Stimulated activated CD8-positive, alpha-beta memory T cell treated with anti-CD3 and anti-CD28 coated beads, Interleukin-15, amount 100 ng/mL, for 24 hours (primary cell): Measurements from ENCODE around the gene SLC4A1AP.

Experiments used
- DNase-seq: peaks from one replicate; pipeline ENCODE4 v3.0.0-alpha.2; 2020; ENCODE audit warnings: low read depth

The SLC4A1AP gene

DNA sequence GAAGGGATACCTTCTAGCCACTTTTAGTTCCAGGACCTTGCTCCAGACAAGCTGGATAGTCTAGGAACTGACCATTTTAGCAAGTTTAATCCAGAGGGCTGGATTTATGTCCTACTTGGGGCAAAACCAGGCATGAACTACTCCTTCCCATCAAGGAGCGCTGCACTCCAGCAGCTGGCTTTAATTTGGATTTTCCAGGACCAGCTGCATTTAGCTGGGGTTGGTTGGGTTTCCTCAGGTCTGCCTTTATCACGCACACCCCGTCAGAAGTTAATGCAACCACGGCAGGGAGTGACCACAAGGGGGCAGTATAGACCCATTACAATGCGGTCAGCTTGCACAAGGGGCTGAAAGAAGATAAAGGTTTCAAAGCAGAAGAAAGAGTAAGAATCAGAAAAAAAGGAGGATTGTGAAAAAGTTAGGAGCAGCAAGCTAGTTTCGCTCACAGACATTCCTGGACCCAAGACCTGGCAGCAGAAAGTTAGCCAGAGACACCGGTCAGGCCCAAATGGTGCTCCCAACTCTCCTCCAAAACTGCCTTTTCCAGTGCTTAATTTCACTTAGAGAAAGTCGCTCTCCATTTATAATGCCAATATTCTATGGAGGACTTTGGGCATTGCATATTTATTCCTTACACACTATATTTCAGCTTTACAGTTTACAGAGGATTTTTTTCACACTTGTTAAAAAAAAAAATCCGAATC, 40.1 kb downstream of the SLC4A1AP start:
- peak; percentile 61 for DNase-seq

DNA sequence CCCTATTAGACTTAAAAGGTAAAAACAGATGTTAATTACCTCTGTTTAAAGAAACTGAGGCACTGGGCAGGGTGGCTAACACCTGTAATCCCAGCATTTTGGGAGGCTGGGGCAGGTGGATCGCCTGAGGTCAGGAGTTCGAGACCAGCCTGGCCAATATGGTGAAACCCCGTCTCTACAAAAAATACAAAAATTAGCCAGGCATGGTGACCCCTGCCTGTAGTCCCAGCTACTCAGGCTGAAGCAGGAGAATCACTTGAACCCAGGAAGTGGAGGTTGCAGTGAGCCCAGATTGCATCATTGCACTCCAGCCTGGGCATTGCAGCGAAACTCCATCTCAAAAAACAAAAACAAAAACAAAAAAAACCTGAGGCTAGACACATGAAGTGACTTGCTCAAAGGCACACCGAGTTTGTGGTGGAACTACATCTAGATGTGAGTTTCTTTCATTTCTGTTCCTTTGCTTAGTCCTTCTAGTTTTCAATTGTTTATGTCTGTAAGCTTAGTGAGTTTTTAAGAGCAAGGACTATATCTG, 40.7 kb downstream of the SLC4A1AP start:
- DNase-seq: no peak

DNA sequence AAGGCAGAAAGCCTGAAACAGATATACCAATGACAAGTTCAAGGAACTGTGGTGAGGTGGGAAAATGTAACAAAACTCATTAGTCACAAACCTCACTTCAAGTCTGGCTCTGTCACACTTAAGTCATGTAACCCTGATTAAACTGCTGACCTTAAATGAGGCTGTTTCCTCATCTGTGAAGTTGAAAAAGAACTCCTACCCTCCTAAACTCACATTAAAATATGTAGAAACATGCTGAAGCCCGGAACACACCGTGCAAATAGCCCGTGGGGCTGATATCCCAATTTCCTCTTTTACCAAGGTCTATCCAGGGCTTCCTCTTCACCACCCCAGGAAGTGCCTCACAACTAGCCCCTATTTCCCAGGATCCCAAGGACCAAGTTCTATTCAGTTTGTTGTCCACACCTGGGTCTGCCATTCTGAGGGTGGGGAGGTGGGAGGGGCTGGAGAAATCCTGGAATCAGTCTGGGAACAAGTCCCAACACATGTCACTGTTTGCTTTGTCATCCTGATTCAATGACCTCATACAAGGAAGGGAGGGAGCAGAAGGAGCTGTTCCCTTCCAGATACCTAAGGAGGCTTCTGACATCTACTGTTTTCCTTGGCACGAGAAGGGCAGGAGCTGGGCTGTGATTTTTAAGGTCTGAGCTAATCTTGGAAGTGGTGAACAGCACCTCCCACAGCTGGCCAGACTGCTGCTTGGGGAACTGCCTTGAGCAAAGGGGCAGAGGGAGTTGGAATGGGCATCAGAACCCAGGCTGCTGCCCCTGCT, 42.3 kb downstream of the SLC4A1AP start:
- DNase-seq: no peak

DNA sequence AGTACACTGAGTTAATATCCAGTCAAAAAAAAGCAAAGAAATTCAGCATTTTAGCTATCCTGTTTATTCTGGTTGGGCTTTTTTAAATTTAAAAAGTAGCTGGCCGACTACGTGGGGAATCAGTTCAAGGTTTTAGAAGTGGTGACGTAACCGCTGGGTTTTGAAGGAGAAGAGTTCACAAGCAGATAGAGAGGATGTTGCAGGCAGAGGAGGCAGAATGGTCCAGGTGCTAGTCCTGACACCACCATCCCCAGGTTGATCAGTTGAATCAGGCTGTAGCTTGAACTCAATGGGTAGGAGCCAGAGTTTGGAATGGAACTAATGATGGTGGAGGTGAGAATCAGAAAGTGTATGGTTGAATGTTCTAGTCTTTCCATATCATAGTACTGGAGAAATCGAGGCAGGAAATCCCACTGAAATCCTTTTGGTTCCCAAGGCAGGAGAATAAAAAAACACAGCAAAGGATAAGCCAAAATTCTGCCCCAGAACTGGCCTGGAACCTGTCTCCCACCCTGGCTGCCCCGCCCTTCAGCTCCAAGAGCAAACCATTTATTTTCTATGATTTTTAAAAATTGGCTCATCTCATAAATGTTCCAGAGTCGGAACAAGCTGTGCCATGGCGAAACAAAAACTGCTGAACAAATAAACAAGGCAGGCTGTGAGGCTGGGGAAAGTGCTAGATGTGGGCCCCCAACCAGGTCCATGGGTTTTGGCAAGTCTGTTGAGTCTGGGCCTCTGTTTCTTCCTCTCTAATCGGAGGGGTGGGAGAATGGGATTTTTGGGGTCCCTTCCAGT, 44.0 kb downstream of the SLC4A1AP start:
- DNase-seq: no peak

DNA sequence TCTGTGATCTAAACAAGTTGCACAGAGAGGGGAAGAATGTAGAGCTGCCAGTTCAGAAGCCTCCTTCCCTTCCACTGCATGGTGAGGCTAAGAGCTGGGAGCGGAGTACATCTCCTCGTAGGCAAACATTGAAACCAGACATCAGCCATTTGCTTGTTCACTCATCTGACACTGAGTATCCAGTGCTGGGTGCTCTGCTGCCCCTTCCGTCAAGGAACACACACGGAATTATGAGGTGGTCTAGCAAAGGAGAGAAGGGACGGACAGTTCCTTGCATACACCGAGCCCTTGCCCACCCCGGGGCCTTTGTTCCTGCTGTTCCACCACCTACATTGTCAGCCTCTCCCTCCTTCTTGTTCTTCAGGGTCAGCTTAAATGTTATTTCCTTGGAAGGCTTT, 44.6 kb downstream of the SLC4A1AP start:
- no peak for DNase-seq

DNA sequence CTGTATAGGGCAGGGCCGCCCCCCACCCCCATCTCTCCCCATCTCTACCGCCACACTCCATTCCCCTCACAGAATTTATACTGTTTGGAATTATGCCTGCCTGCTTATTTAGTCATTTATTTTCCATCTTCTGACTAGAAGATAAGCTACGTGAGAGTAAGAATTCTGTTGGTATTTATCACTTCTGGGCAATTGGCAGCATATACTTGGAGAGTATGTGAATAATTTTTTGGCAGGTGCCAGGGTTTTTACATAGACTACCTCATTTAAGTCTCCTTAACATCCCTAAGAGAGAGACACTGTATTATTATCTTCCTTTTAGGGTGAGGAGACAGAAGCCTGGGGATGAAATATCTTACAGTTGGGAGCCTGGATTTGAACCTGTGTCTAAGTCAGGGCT, 45.0 kb downstream of the SLC4A1AP start:
- DNase-seq: no peak

DNA sequence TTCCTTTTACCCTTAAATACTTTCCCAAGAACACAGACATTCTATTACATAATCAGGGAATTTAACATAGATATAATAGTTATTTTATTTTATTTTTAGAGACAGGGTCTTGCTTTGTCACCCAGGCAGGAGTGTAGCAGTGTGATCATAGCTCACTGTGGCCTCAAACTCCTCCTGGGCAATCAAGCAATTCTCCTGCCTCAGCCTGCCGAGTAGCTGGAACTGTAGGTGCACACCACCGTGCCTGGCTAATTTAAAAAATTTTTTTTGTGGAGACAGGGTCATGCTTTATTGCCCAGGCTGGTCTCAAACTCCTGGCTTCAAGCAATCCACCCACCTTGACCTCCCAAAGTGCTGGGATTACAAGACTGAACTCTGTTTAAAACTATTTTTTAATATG, 45.6 kb downstream of the SLC4A1AP start:
- no peak for DNase-seq

DNA sequence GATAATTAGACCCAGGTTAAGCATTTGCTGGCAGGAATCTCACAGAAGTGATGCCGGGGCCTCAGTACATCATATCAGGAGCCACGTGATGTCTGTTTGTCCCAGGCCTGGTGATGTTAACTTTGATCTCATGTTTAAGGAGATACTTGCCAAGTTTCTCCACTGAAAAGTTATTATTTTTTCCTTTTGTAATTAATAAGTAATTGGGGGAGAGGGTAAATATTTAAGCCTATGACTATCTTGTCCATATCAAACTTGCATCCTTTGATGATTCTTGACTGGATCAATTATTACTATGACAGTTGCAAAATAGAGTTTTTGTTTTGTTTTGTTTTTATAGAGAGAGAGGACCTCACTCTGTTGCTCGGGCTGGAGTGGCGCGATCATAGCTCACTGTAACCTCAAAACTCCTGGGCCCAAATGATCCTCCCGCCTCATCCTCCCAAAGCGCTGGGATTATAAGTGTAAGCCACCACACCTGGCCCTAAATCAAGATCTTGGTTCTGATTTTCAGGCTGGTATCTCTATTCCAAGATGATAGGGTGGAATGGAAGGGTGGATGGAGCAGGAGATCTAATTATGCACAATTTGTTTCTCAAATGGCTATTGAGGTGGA, 46.4 kb downstream of the SLC4A1AP start:
- DNase-seq: no peak

DNA sequence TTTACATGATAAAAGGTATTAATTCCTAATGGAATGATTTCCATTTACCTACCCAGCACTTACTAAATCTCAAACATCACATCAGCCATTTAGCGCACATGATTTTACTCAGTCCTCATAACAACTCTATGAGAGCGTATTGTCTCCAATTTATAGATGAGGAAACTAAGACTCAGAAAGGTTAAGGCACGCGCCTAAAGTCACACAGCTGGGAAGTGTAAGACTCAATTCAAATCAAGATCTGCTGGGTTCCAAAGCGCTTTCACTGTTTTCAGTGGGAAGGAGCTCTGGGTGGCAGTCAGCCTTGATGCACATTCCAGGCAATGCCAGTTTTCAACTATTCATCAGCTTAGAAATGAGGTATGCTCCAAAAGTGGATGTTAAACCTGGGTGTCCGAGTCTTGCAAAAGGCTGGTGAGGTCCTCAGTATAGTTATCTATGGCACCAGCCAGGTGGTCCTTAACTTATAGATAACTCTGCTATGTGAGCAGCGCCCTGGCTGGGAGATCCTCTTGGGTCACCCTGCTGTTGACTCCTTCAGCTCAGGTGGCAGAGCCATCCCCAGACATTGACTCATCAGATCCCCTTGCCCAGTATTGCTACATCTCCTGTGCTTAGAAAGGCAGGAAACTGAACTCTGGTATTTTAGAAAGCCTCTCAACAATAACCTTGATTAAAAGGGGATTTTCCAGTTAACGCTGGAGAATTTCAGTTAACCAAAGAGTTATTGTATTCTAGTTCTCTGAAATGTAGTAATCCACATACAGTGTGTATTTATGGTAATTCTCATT, 47.1 kb downstream of the SLC4A1AP start:
- DNase-seq: no peak

DNA sequence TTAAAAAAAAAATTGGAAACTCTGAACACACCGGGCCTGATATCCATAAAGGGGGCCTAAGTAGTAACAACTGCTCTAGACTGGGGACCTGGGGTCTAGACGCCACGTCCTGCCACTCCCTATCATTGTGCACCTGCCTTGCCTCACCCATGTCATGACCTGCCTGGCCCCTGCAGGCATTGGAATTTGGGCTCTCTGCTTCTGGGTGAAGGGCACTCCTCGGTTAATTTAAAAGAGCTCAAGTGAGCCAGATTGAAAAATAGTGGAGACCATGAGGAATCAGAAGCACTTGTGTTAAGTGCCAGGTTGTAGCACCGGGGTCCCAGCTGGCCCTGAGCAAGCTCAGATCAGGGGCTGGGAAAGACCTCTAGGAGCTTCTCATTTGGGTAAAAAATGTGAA, 48.1 kb downstream of the SLC4A1AP start:
- no peak for DNase-seq

DNA sequence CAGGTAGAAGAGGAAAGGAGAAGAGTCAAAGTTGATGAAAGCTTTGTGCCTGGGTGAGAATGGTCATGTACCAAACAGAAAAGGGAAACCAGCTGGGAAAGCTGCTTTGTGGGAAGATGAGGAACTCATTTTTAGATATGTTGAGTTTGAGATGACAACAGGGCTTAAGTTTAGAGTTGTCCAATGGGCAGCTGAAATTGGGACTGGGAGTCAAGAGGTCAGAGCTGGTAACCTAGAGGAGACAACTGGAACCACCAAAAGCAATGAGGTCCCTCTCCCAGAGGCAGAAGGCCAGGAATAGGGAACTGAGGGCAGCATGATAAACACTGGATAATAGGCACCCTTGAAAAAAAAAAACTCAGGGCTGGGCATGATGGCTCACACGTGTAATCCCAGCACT, 48.8 kb downstream of the SLC4A1AP start:
- DNase-seq: no peak

DNA sequence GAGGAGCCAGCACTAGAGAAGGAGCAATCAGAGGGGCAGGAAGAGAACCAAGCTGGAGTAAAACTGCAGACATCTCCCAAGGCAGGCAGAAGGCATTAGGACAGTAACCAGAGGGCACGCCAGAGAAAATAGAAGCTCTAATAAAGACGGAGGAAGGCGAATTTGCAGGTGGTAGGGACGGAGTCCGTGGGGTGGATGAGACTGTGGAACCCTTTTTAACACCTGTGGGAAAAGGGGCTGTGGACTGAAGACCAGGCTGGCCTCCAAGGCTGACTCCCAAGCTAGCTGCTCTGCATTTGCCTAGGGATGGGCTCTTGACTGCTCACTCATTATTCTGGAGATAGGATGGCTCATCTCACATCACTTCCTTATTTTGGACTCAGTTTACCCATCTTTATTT, 49.5 kb downstream of the SLC4A1AP start:
- DNase-seq: no peak

DNA sequence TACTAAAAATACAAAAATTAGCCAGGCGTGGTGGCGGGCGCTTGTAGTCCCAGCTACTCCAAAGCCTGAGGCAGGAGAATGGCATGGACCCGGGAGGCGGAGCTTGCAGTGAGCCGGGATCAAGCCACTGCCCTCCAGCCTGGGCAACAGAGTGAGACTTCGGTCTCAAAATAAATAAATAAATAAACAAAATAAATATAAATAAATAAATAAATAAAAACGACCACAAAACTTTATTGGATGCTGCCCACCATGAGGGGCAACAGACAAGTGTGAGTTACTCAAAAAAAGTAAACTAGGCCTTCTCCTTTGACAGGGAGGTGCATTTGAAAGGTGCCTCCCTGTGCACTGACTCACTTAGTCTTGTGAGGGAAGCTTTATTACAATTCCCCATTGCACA, 50.4 kb downstream of the SLC4A1AP start:
- no peak for DNase-seq

DNA sequence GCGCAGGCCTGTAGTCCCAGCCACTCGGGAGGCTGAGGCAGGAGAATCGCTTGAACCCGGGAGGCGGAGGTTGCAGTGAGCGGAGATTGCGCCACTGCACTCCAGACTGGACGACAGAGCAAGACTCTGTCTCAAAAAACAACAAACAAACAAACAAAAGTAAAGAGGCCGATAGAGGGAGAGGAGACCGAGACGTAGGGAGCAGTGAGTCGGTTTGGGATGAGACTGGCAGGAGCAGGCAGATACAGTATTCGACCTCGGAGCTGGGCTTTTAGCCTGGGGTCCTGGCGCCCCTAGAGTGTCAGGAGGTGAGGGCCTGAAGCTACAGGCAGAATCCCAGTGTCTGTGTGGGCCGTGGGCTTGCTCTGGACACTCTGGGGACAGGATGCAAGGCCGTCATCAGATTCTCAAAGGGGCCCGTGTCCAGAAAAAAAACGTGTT, 51.2 kb downstream of the SLC4A1AP start:
- DNase-seq: no peak

DNA sequence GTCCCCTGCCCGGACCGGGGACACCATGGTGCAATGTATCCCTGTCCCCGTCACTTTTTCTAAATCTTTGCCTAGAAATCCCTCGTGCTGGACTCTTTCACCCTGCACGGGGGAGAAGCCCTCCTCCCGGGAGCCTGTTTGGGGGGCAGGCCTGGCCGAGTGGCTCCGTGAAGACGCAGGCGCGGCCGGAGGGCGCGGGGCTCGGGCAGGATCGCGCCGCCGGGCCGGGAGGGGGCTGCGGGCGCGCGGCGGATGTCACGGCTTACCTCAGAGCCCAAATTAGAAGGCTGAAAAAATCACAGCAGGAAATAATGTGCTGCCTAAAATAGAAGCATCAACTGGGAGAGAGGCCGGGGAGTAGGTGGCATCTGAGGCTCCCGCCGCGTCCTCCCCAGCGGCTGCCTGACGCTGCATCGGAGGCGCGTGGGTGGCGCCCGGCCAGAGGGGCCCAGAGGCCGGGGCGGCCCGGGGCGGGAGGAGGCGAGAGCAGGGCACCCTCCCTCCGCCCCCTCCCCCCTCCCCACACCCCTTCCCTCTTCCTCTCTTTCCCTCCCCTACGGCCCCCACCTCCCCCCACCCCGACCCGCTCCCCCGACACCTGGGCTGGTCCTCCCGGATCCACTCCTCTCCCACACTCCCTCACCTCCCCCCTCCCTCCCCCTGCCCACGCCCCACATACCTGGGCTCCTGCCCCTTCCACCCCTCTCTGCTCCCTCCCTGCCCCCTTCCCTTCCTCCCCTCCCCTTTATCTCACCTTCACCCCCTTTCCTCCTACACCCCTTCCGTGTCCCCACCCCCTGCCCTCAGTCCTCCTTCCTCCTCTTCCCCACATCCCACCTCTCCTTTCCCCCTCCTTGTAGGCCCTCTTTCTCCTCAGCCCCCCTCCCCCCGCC, 51.9 kb downstream of the SLC4A1AP start:
- DNase-seq: no peak

DNA sequence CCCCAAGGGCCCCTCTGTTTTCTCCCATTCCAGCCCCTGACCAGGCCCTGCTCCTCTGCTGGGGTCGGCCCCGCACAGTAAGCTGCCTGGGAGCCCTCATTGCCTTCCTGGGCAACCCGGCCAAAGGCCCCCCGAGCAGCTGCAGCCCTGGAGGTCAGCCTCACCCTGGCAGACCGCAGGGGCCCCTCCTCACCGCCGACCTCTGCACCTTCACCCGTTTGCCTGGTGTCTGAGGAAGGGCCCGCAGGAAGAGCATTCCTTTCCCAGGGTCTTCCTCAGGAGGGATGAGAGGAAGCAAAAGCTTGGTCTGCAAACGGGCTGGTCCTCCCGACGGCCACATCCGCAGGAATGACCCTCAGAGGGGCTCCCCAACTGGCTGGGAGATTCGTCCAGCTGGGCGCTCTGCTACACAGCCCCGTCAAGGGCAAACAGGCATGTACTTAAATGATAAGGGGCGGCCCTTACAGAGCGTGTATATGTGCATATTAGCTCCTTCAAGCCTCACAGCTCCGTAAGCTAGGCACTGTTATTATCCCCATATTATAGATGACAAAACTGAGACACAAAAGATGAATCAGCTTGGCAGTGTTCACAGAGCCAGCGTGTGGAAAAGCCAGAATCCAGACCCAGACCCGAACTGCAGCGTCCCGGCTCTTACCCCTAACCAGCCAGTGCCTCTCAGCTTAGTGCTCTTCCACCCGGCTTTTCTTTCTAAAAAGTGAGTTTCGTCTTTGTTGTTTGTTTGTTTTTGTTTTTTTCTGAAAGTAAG, 52.8 kb downstream of the SLC4A1AP start:
- DNase-seq: no peak

DNA sequence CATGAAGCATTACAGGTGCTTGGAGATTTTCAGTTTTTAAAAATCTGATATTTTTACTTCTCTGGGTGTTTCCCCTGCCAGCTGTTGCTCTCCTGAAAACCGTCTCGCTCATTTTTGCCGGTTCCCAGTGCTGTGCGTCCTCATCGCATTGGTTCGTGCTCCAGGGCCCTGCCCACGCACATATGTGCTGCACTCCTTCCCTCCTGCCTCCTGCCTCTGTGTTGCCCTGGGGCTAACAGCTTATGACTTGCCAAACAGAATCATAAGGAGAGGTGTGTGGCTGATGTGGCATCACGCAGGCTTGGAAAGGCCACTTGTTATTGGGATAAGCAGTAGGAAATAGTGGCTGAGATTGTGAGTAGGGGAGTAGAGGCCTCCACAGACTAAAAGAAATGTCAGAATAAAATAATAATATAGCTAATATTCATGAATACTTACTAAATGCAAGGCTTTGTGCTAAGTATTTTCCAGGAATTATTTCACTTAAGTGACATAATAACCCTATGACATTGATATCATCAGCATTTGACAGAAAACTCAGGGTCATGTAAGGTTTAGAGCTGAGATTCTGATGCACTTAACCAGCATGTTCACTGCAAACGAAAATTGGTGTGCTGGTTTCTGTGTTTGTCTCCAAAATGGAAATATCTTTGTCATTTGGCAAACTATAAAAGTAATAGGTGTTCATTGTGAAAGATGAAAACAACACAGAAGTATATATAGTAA, 53.5 kb downstream of the SLC4A1AP start:
- DNase-seq: no peak

DNA sequence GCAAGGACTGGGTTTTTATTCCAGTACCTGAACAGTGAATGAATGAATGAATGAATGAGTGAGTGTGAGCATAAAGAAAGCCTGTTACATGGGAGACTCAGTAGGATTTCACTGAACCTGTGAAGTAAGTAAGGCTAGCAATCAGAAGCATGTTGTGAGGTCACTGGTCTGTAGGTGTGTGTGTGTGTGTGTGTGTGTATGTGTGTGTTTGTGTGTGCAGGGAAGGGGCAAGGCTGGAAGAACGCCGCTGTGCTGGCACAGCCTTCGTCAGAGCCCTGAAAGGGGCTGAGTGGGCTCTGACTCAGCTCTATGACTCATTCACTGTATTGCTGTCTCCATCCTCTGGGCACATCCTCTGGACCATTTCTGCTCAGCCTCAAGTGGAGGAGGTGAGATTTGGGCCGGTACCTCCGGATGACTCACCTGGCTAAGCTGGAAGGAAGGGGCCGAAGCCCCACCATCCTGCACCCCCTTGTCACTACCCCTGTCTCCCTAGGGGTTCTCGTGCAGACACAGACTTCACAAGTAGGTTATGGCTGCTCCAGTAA, 56.4 kb downstream of the SLC4A1AP start:
- no peak for DNase-seq

DNA sequence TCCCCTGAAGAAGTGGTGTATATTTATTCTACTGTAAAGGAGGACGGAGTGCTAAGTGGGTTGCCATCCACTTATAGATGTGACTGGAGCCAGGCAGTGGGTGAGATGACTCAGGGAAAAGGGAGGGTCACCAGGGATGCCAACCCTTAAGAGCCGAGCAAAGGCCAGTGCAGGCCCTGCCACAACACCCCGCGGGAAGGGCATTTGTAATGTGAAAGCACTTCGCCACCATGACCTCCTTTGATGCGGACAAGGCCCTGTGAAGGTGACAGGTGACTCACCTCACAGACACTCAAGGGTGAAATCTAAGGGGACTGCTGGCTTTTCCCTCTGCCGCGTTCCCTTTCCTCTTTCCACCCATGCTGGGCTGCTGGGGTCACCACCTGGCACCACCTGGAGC, 57.6 kb downstream of the SLC4A1AP start:
- no peak for DNase-seq
